Breast epithelium (tissue), 3 donors: ENCODE data around the gene MTSS2.

ENCODE experiments used
- POLR2A ChIP-seq: fragments of 450-650 bp; IDR thresholded peaks from one replicate; pipeline ENCODE4 v1.6.1; 2016; ENCODE audit warnings: antibody characterized with exemption, mild to moderate bottlenecking, moderate library complexity
- TF ChIP-seq, protein P1 (sequence below), 3 donors: fragments of 450-650 bp; IDR thresholded peaks; one replicate each; pipeline ENCODE4 v1.5.1; 2016 to 2017; ENCODE audit warnings: antibody characterized with exemption in 3 of 3, mild to moderate bottlenecking in 3 of 3, moderate library complexity in 3 of 3

DNA sequence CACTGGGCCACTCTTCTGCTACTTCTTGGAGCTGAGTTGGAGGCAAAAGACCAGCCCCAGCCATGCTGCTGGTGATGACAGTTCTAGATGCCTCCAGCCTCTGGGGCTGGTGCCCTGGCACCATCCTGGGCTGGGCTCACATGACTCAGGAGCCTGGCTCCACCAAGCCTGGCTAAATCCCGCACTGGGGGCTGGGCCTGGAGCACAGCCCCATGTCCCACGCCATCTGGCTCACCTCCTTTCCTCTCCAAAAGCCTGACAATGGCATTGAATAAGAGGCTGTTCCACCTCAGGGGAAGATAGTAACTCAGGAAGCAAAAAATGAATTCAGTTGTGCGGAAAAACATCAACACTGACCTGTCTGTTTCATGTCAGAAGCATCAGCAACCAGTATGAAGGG, 45.1 kb upstream of the MTSS2 start:
- TF ChIP-seq, protein P1, sequence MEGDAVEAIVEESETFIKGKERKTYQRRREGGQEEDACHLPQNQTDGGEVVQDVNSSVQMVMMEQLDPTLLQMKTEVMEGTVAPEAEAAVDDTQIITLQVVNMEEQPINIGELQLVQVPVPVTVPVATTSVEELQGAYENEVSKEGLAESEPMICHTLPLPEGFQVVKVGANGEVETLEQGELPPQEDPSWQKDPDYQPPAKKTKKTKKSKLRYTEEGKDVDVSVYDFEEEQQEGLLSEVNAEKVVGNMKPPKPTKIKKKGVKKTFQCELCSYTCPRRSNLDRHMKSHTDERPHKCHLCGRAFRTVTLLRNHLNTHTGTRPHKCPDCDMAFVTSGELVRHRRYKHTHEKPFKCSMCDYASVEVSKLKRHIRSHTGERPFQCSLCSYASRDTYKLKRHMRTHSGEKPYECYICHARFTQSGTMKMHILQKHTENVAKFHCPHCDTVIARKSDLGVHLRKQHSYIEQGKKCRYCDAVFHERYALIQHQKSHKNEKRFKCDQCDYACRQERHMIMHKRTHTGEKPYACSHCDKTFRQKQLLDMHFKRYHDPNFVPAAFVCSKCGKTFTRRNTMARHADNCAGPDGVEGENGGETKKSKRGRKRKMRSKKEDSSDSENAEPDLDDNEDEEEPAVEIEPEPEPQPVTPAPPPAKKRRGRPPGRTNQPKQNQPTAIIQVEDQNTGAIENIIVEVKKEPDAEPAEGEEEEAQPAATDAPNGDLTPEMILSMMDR (IDR thresholded peaks at IDR 0.05), result no peak
- TF ChIP-seq POLR2A, result no peak
